Esophagus squamous epithelium (tissue), 4 donors: ENCODE measurements around the gene TRIM13.

Experiments
- POLR2A ChIP-seq, 4 donors: fragments of 450-650 bp; IDR thresholded peaks; one replicate each; pipeline ENCODE4 v1.6.1; 2017; ENCODE audit warnings: antibody characterized with exemption in 4 of 4, mild to moderate bottlenecking in 4 of 4, moderate library complexity in 3 of 4
- TF ChIP-seq, protein P1 (sequence below), 6 experiments: fragments of 450-650 bp in 4 of 6; fragments of 200-600 bp in 2 of 6; sonication (generic) in 2 of 6; IDR thresholded peaks; one replicate each; pipeline ENCODE4 v1.5.1; 2016 to 2019; ENCODE audit warnings: antibody characterized with exemption in 6 of 6, mild to moderate bottlenecking in 4 of 6, moderate library complexity in 4 of 6

DNA sequence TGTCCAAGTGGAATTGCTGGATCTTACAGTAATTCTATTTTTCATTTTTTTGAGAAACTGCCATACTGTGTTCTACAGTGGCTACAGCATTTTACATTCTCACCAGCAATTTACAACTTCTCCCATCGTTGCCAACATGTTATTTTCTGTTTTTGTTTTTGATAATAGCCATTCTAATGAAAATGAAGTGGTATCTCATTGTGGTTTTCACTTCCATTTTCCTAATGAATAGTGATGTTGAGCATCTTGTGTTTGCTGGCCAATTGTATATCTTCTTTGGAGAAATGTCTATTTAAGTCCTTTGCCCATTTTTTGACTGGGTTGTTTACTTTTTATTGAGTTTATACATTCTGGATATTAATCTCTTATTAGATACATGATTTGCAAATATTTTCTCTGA, 57.0 kb downstream of the TRIM13 start:
- TF ChIP-seq, protein P1, sequence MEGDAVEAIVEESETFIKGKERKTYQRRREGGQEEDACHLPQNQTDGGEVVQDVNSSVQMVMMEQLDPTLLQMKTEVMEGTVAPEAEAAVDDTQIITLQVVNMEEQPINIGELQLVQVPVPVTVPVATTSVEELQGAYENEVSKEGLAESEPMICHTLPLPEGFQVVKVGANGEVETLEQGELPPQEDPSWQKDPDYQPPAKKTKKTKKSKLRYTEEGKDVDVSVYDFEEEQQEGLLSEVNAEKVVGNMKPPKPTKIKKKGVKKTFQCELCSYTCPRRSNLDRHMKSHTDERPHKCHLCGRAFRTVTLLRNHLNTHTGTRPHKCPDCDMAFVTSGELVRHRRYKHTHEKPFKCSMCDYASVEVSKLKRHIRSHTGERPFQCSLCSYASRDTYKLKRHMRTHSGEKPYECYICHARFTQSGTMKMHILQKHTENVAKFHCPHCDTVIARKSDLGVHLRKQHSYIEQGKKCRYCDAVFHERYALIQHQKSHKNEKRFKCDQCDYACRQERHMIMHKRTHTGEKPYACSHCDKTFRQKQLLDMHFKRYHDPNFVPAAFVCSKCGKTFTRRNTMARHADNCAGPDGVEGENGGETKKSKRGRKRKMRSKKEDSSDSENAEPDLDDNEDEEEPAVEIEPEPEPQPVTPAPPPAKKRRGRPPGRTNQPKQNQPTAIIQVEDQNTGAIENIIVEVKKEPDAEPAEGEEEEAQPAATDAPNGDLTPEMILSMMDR (IDR thresholded peaks at IDR 0.05), result no peak
- no peak for TF ChIP-seq POLR2A (IDR thresholded peaks at IDR 0.05)
